Fibroblast of lung (primary cell): ENCODE measurements around the gene CD83. TPM values are rescaled to one million over a fixed set of nuclear protein-coding genes. Genes with fewer than 3 reads are reported as not detected.

ENCODE experiments used
- DNase-seq, 2 donors: peaks; one replicate each; pipeline versions ENCODE4 v3.0.0 to v3.0.0-alpha.2; 2010; ENCODE audit warnings: low read depth in 2 of 2
- H2AFZ ChIP-seq: 2 replicates; pipeline ENCODE4 v1.5.1; 2012; ENCODE audit warnings: low read length, control low read depth, inconsistent platforms
- H3K27ac ChIP-seq: 2 replicates; pipeline ENCODE4 v1.5.1; 2011; ENCODE audit warnings: low read length, control low read depth; ENCODE audit not compliant: insufficient read depth
- H3K27me3 ChIP-seq: 2 replicates; pipeline ENCODE4 v1.5.1; 2011; ENCODE audit warnings: mild to moderate bottlenecking, low read length; ENCODE audit not compliant: control insufficient read depth, insufficient read depth
- H3K36me3 ChIP-seq: 2 replicates; pipeline ENCODE4 v1.5.1; 2011; ENCODE audit warnings: low read length; ENCODE audit not compliant: control insufficient read depth, insufficient read depth
- H3K4me1 ChIP-seq: 2 replicates; pipeline ENCODE4 v1.5.1; 2011; ENCODE audit warnings: low read length; ENCODE audit not compliant: control insufficient read depth, insufficient read depth; ENCODE audit errors: extremely low read depth
- H3K4me2 ChIP-seq: 2 replicates; pipeline ENCODE4 v1.5.1; 2011; ENCODE audit warnings: low read length, control low read depth; ENCODE audit not compliant: insufficient read depth; ENCODE audit errors: extremely low read depth
- H3K4me3 ChIP-seq, 4 experiments: fragments of 200-600 bp in 1 of 4; sonication (generic) in 1 of 4; replicated peaks in 1 of 4; 2 replicates each; pipeline ENCODE4 v1.5.1; 2011 to 2016; ENCODE audit warnings: low read length in 4 of 4, low read depth in 3 of 4, mild to moderate bottlenecking in 3 of 4, control low read depth in 2 of 4, inconsistent platforms in 1 of 4, mixed read lengths in 1 of 4; ENCODE audit not compliant: insufficient read depth in 1 of 4; ENCODE audit errors: control extremely low read depth in 1 of 4
- H3K79me2 ChIP-seq: 2 replicates; pipeline ENCODE4 v1.5.1; 2012; ENCODE audit warnings: mild to moderate bottlenecking, low read length, inconsistent platforms; ENCODE audit not compliant: control insufficient read depth, insufficient read depth
- H3K9ac ChIP-seq: 2 replicates; pipeline ENCODE4 v1.5.1; 2011; ENCODE audit warnings: mild to moderate bottlenecking, low read length, control low read depth; ENCODE audit not compliant: insufficient read depth
- H3K9me3 ChIP-seq: 2 replicates; pipeline ENCODE4 v1.5.1; 2012; ENCODE audit warnings: low read depth, low read length; ENCODE audit not compliant: control insufficient read depth, insufficient read depth
- H4K20me1 ChIP-seq: 2 replicates; pipeline ENCODE4 v1.5.1; 2011; ENCODE audit warnings: low read length; ENCODE audit not compliant: control insufficient read depth, insufficient read depth; ENCODE audit errors: extremely low read depth
- CTCF ChIP-seq, 2 donors: IDR thresholded peaks in 1 of 2; conservative IDR thresholded peaks in 1 of 2; 1 replicate in 1 of 2; 2 replicates in 1 of 2; pipeline ENCODE4 v1.5.1; 2011 to 2012; ENCODE audit warnings: low read length in 2 of 2, control low read depth in 1 of 2, inconsistent platforms in 1 of 2, low read depth in 1 of 2, mild to moderate bottlenecking in 1 of 2
- EZH2 ChIP-seq: IDR thresholded peaks from 2 replicates; pipeline ENCODE4 v1.5.1; 2012; ENCODE audit warnings: low read length, control low read depth, mild to moderate bottlenecking; ENCODE audit errors: missing control alignments
- polyA plus RNA-seq, 2 donors: library from polyadenylated mRNA; depleted of rRNA in 1 of 2; stranded (reverse) in 1 of 2; unstranded in 1 of 2; fragments of >200 nt; gene quantifications; 2 replicates each; pipeline ENCODE4 v1.2.1, GENCODE V29; 2011 to 2012; ENCODE audit warnings: missing spikeins in 1 of 2
- total RNA-seq: library from RNA; depleted of rRNA; stranded (reverse); fragments of >200 nt; gene quantifications from 2 replicates; pipeline ENCODE4 v1.2.1, GENCODE V29; 2014

Gene CD83
- total and polyA plus RNA-seq, 2 donors (not counting 1 experiment from before 2014, with no cell fraction given) = 2.1 to 5.0 TPM

- H4K20me1 ChIP-seq = no peaks in the 10 kb centered on the region
- H3K9me3 ChIP-seq = no peaks in the 10 kb centered on the region
- H2AFZ ChIP-seq = no peak overlapping the region
- DNase-seq = no peak
- H3K4me2 ChIP-seq = no peak overlapping the region
- no peaks in the 10 kb centered on the region for H3K79me2 ChIP-seq
- no peak overlapping the region for H3K27ac ChIP-seq
- no peak overlapping the region for H3K9ac ChIP-seq
- TF ChIP-seq EZH2 = no peak
- no peak for TF ChIP-seq CTCF (conservative IDR thresholded peaks at IDR 0.05 in 1 of 2, IDR thresholded peaks at IDR 0.05 in 1 of 2; ENCODE audit: low read depth in 1 of 2, low read length in 2 of 2)
- no peaks in the 10 kb centered on the region for H3K36me3 ChIP-seq
- H3K27me3 ChIP-seq = peaks cover 9% of the 10 kb centered on the region
- H3K4me3 ChIP-seq = no peak overlapping the region
- H3K4me1 ChIP-seq = no peaks in the 10 kb centered on the region
Observed at GRCh38 chr6:14107711-14108494, 9.7 kb upstream of the CD83 start.

GRCh38 chr6:14108571-14109410 is 8.8 kb upstream of the CD83 start:
- Histone ChIP-seq H3K9ac (no peak overlapping the region), H4K20me1 (no peaks in the 10 kb centered on the region), H3K79me2 (no peaks in the 10 kb centered on the region), H2AFZ (no peak overlapping the region), H3K4me1 (no peaks in the 10 kb centered on the region), H3K36me3 (no peaks in the 10 kb centered on the region), H3K27me3 (peaks cover 8% of the 10 kb centered on the region), H3K9me3 (no peaks in the 10 kb centered on the region), H3K27ac (no peak overlapping the region), H3K4me2 (no peak overlapping the region), H3K4me3 (no peak overlapping the region)
- peak in 1 of 2 donors; percentile 12 for DNase-seq
- TF ChIP-seq EZH2 (no peak), CTCF (conservative IDR thresholded peaks at IDR 0.05 in 1 of 2, IDR thresholded peaks at IDR 0.05 in 1 of 2; ENCODE audit: low read depth in 1 of 2, low read length in 2 of 2) (no peak)

GRCh38 chr6:14109411-14109826 is 8.2 kb upstream of the CD83 start:
- Histone ChIP-seq H3K36me3 (no peaks in the 10 kb centered on the region), H3K9ac (no peak overlapping the region), H3K27me3 (peaks cover 3% of the 10 kb centered on the region), H3K27ac (no peak overlapping the region), H3K4me1 (no peaks in the 10 kb centered on the region), H3K4me2 (no peak overlapping the region), H2AFZ (no peak overlapping the region), H3K9me3 (no peaks in the 10 kb centered on the region), H4K20me1 (no peaks in the 10 kb centered on the region), H3K79me2 (no peaks in the 10 kb centered on the region), H3K4me3 (no peak overlapping the region)
- no peak for TF ChIP-seq EZH2
- TF ChIP-seq CTCF (conservative IDR thresholded peaks at IDR 0.05 in 1 of 2, IDR thresholded peaks at IDR 0.05 in 1 of 2; ENCODE audit: low read depth in 1 of 2, low read length in 2 of 2) = no peak
- DNase-seq = no peak
